Nephron (organoid): ENCODE results near the gene OLFM2.

ENCODE experiments used
- H3K27ac Mint-ChIP-seq, 3 experiments: 2 replicates each; pipeline ENCODE4 v1.8.0; 2020; ENCODE audit warnings: mixed read lengths in 3 of 3, mild to moderate bottlenecking in 2 of 3, moderate library complexity in 1 of 3
- H3K27me3 Mint-ChIP-seq: 2 replicates; pipeline ENCODE4 v1.8.0; 2021; ENCODE audit warnings: low read depth, mild to moderate bottlenecking, moderate library complexity, mixed read lengths
- H3K36me3 Mint-ChIP-seq: 2 replicates; pipeline ENCODE4 v1.8.0; 2020; ENCODE audit warnings: low read depth, mixed read lengths
- H3K4me1 Mint-ChIP-seq: 2 replicates; pipeline ENCODE4 v1.8.0; 2020; ENCODE audit warnings: mixed read lengths
- H3K4me3 Mint-ChIP-seq, 3 experiments: 2 replicates each; pipeline ENCODE4 v1.8.0; 2020; ENCODE audit warnings: mild to moderate bottlenecking in 3 of 3, mixed read lengths in 3 of 3, moderate library complexity in 2 of 3
- H3K9me3 Mint-ChIP-seq: 2 replicates; pipeline ENCODE4 v1.8.0; 2020; ENCODE audit warnings: mixed read lengths
- TF ChIP-seq, protein P1 (sequence below), 3 experiments: fragments of 200-600 bp; sonication (generic); IDR thresholded peaks; one replicate each; pipeline ENCODE4 v1.5.0; 2021; ENCODE audit warnings: antibody characterized with exemption in 3 of 3; ENCODE audit not compliant: unreplicated experiment in 3 of 3

OLFM2 gene

DNA sequence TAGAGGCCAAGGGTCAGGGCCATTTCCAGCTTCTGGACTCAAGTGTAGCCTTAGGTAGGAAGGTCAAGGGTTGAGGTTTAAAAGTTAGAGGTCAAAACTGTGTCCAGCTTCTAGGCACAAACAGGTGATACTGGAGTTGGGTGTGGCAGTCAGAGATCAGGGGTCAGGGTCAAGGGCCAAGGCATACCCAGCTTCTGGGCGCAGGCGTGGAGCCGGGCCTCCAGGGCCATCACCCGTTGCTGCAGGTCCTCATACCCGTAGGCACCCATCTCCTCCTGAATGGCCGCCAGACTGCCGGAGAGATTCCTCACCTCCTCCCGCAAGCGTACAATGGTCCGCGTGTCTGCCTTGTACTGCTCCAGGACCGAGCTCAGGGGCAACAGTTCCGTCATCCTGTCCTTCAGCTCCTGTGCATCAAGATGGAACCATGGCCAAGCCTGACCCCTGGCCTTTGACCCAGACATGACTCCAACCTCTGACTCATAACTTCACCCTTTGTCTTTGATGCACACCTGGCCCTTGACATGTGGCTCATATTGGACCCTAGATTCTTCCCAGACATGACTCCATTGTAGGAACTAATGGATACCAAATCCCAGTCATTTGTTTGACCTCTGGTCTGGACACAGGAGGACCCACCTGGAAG is 79.1 kb downstream of the OLFM2 start:
- H3K27ac Mint-ChIP-seq = no peak overlapping the region
- TF ChIP-seq, protein P1, sequence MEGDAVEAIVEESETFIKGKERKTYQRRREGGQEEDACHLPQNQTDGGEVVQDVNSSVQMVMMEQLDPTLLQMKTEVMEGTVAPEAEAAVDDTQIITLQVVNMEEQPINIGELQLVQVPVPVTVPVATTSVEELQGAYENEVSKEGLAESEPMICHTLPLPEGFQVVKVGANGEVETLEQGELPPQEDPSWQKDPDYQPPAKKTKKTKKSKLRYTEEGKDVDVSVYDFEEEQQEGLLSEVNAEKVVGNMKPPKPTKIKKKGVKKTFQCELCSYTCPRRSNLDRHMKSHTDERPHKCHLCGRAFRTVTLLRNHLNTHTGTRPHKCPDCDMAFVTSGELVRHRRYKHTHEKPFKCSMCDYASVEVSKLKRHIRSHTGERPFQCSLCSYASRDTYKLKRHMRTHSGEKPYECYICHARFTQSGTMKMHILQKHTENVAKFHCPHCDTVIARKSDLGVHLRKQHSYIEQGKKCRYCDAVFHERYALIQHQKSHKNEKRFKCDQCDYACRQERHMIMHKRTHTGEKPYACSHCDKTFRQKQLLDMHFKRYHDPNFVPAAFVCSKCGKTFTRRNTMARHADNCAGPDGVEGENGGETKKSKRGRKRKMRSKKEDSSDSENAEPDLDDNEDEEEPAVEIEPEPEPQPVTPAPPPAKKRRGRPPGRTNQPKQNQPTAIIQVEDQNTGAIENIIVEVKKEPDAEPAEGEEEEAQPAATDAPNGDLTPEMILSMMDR (IDR thresholded peaks at IDR 0.05; ENCODE audit: unreplicated experiment in 3 of 3) = no peak
- peaks cover 6% of the 10 kb centered on the region for H3K4me1 Mint-ChIP-seq
- H3K9me3 Mint-ChIP-seq = no peaks in the 10 kb centered on the region
- H3K4me3 Mint-ChIP-seq = no peak overlapping the region
- H3K36me3 Mint-ChIP-seq = peaks cover 54% of the 10 kb centered on the region
- H3K27me3 Mint-ChIP-seq = no peaks in the 10 kb centered on the region

DNA sequence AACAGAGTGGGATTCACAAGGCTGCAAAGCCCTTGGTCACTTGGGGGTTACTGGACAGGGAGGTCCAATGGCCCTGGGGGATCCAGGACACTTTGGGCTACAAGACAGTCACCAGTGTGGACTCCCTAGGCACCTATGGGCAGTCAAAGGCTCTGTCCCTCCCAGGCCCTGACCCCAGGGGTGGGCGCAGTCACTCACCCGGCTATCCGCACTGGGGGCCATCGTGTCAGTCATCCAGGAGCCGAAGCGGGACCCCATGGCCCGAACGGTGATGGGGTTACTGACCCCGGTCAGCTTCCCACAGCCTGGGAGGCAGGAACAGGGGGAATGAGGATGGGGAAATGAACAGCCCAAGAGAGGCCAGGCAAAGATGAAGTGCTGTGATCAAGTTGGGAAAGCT is 79.7 kb downstream of the OLFM2 start:
- peaks cover 59% of the 10 kb centered on the region for H3K36me3 Mint-ChIP-seq

DNA sequence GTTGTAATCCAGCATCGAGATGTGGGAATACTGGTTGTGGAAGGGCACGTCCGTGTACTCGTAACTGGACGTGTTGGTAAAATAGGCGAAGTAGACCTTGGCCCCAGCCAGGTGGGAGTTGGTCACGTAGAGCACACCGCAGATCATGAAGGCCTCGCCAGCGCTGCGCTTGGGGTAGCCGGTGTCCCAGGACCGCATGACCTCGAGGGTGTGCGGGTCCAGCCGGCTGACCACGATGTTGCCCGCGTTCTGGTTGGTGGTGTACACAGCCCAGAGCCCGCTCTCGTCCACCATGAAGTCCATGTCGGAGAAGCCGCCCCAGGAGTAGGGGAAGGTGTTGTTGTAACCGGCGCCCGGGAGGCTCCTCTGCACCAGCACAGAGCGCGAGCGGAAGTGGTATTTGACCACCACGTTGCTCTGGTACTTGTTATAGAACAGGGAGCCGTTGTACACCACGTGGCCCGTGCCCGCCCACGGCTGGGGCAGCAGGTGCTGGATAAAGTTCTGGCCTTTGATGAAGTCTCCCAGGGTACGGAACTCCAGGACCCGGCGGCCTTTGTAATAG is 82.0 kb downstream of the OLFM2 start:
- Mint-ChIP-seq H3K27me3 (no peaks in the 10 kb centered on the region), H3K4me1 (peaks cover 26% of the 10 kb centered on the region)

More for the DNA sequence above, 79.7 kb downstream of the OLFM2 start:
- Mint-ChIP-seq H3K27ac (no peak overlapping the region), H3K4me1 (peaks cover 11% of the 10 kb centered on the region), H3K27me3 (no peaks in the 10 kb centered on the region), H3K4me3 (no peak overlapping the region), H3K9me3 (no peaks in the 10 kb centered on the region)
- TF ChIP-seq, protein P1 (IDR thresholded peaks at IDR 0.05; ENCODE audit: unreplicated experiment in 3 of 3) = no peak

DNA sequence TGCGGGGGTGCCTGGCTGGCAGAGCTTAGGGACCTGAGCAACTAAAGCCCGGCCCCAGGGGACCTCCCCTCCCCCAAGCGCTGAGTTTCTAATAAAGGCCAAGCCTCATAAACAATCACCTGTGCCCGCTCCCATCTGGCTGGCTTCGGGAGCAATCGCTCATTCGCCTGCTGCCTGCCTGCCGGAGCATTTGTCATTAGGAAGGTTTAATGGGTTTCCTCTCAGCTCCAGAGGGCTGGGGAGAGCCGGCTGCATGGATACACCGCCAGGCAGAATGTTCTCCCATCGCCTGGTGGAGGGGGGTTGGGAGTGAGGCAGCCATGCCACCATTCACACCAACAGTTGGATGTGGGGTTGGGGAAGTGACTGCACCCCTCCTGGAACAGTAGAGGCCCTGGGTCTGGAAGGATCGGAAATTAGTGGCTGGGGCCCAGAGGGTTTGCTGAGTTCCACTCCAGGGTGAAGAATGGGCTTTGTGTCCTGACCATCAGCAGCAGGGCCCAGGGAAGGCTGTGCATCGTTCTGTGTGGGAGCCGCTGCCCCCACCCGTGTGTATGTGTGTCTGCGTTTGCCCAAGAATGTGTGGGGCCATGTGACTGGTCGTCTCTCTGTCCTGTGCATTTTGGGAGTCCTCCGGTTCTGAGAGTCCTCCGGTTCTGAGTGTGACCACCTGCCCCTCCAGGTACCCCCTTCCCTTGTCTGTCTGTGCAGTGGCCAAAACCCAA is 85.9 kb downstream of the OLFM2 start:
- H3K27ac Mint-ChIP-seq = peak overlapping the region in 2 of 3 experiments; percentile 57 to 78
- no peaks in the 10 kb centered on the region for H3K9me3 Mint-ChIP-seq
- TF ChIP-seq, protein P1 (IDR thresholded peaks at IDR 0.05; ENCODE audit: unreplicated experiment in 3 of 3) = no peak
- peak overlapping the region in 2 of 3 experiments; percentile 29 for H3K4me3 Mint-ChIP-seq
- no peaks in the 10 kb centered on the region for H3K27me3 Mint-ChIP-seq
- H3K4me1 Mint-ChIP-seq = peaks cover 26% of the 10 kb centered on the region
- H3K36me3 Mint-ChIP-seq = peaks cover 29% of the 10 kb centered on the region

More for the DNA sequence above, 82.0 kb downstream of the OLFM2 start:
- Mint-ChIP-seq H3K36me3 (peaks cover 57% of the 10 kb centered on the region), H3K4me3 (no peak overlapping the region), H3K9me3 (no peaks in the 10 kb centered on the region), H3K27ac (no peak overlapping the region)
- TF ChIP-seq, protein P1 (IDR thresholded peaks at IDR 0.05; ENCODE audit: unreplicated experiment in 3 of 3) = no peak

DNA sequence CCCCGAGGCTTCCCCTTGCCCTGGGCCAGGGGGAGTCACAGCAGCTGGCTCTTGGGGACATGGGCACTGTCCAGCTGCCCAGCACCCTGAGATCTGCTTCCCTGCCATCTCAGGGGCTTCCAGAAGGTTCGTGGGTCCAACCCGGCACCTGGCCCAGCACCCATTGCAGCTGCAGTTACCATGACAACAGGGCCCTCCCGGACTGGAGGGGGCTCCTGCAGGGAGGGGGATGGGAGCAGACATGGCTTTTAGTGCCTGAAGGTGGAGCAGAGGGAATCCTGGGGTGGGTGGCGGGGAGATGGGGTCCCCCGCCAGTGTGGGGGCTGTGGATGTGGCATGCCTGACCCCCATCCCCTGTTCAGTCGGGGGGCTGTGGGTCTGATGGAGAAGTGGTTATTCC is 86.5 kb downstream of the OLFM2 start:
- H3K27me3 Mint-ChIP-seq = no peaks in the 10 kb centered on the region
- peaks cover 35% of the 10 kb centered on the region for H3K36me3 Mint-ChIP-seq
- no peak overlapping the region for H3K27ac Mint-ChIP-seq
- no peaks in the 10 kb centered on the region for H3K9me3 Mint-ChIP-seq
- no peak overlapping the region for H3K4me3 Mint-ChIP-seq
- TF ChIP-seq, protein P1 (IDR thresholded peaks at IDR 0.05; ENCODE audit: unreplicated experiment in 3 of 3) = no peak
- peaks cover 26% of the 10 kb centered on the region for H3K4me1 Mint-ChIP-seq
